Hematopoietic multipotent progenitor cell treated with erythropoietin and hydrocortisone succinate and interleukin-3 and kit ligand, for 6 days (in vitro differentiated cells): Measurements from ENCODE around the gene BRI3.
A peak's percentile ranks its signal among the peaks of the same experiment; 100 is the strongest.

Experiments
- DNase-seq: peaks from one replicate; pipeline ENCODE4 v3.0.0-alpha.2; 2015

BRI3 gene, protein sequence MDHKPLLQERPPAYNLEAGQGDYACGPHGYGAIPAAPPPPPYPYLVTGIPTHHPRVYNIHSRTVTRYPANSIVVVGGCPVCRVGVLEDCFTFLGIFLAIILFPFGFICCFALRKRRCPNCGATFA

DNA sequence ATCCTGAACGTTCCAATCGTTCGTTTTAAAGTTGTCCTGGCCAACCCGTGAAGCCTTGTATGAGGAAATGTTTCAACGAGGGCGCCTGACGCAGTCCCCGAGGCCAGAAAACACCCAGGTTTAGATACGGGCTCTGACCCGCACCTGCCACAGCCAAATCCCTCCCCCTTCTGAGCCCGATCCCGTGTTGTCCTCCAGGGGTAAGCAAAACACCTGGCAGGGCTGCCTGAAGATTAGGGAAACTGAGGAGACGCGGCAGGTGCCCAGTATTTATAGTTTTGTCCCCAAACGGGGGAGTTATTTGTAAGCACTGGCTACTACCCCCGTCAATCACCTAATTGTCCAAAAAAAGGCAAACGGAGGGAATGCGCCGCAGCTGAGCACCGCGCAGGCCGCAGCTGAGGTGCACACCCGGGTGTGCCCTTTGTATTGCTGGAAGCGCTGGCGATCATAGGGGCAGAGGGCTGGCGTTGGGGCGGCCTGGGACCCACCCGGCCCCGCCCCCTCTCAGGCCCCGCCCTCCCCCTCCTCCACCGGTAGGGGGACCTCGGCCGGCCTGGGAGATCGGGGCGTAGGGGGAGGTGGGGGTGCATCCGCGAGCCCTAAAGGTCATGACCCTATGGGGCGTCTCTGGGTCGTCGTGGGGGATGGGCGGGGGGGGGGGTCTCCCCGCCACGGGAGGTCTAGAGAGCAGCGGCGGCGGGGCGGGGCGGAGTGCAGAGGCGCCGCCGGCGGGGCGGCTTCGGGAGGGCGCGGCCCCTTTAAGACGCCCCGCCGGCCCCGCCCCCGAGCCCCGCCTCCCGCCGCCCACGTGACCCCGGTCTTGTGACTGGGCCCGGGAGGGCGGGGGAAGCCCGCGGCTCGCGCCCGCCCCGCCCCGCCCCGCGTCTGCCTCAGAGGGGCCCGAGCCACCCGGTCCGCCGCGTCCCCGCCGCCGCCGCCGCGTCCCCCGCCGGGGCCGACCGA lies at the start of gene BRI3:
BRI3 (plus strand) TSS at position 896 of the 966 bp plus-strand sequence. CDS start 110 bp downstream, outside the sequence.
- DNase-seq, result peak; percentile 92

DNA sequence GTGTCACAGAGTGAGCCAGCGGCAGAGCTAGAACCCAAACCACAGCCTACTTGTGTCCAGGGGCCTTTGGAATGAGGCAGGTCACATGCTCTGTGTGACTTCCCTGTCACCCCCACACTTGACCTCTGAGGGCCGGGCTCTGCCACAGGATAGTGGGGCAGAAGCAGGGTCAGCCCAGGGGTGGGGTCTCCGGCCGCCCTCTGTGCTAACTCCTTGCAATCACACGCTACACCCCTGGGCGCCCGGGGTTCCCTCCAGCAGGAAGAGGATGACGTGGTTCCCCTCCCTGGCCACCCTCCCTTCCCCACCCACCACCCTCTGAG lies 49.3 kb upstream of the BRI3 start:
- DNase-seq, result no peak

DNA sequence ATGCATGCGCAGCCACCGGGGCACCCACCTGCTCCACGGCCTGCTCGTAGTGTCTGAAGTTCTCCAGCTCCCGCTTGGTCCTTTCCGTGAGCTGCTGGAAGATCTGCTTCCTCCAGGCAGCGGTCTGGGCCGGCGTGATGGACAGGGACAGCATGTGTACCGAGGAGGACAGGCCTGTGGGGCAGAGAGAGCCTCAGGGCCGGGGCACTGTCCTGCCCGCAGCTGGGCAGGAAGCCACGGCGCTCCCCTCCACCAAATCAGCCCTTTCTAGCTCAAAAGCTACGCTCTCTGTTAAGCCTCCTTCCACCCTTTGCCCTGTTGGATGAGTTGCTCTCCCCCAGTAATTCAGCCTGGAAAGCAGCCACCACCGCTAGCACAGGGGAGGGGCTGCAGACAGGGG lies 48.7 kb upstream of the BRI3 start:
- DNase-seq, result no peak

DNA sequence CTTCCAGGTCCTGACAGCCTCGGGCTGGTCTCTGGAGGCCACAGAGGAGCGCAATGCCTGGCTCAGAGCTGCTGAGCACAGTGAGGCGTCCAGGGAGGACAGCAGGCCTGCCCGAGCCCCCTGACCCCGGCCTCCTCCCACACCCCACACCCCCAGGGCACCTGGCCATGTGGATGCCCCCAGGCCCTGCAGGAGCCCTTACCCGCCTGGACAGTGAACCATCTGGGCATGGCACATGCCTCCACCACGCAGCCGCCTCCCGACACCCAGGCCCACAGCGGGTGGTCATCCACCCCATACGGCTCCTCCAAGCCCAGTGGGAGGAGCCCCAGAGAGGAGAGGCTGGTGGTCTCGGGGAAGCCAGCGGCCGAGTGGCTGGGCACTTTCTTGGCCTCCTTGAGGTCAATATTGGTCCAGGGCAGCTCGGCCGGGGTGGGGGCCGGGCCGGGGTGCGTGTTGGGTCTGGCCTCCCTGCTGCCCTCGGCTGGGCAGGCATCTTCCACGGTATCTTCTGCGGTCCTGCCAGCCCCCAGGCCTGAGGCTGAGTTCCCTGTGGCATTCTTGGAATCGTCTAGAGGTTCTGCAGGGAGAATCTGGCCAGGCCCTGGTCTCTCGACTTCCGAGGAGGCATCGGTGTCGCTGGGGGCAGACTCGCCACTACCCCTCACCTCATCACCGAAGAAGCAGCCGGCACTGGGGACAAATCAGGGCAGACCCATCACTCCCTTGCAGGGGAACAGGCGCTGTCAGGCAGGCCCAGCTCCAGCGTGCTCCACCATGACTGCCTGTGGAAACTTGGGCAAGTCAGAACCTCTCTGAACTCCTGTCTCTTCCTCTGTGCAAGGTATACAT lies 48.0 kb upstream of the BRI3 start:
- DNase-seq, result no peak

DNA sequence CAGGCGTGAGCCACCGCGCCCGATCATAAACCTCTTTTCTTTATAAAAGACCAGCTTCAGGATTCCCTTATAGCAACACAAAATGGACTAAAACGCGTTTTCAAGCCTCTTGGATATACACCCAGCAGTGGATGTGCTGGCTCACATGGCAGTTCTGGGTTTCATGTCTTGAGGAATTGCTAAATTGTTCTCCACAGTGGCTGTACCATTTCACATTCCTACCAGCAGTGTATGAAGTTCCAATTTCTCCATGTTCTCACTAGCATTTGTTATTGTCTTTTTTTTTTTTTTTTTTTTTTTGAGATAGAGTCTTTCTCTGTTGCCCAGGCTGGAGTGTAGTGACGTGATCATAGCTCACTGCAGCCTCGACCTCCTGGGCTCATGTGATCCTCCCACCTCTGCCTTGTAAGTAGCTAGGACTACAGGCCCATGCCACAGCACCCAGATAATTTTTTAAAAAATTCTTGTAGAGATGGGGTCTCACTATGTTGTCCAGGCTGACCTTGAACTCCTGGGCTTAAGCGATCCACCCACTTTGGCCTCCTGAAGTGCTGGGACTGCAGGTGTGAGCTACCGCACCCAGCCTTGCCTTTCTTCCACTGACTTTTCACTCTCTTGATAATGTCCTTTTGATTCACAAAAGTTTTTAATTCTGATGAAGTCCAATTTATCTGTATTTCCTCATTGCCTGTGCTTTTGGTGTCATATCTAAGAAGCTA lies 46.9 kb upstream of the BRI3 start:
- no peak for DNase-seq

DNA sequence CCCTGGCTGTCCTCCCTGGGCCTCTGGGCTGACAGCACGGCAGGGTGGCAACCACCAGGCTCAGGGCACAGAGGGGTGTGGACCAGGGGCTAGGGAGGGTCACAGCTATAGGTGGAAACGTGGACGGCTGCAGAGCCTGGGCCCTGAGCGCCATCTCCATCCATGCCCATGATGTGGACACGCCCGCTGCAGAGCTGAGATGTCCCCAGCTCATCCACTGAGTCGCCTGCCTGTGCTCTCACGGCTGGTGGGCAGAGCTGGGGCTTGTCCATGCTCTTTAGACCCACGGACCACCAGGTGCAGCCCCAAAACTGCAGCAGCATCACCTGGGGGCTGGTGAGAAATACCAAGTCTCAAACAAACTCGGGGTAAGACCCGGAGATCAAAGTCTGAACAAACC lies 45.6 kb upstream of the BRI3 start:
- DNase-seq, result no peak

DNA sequence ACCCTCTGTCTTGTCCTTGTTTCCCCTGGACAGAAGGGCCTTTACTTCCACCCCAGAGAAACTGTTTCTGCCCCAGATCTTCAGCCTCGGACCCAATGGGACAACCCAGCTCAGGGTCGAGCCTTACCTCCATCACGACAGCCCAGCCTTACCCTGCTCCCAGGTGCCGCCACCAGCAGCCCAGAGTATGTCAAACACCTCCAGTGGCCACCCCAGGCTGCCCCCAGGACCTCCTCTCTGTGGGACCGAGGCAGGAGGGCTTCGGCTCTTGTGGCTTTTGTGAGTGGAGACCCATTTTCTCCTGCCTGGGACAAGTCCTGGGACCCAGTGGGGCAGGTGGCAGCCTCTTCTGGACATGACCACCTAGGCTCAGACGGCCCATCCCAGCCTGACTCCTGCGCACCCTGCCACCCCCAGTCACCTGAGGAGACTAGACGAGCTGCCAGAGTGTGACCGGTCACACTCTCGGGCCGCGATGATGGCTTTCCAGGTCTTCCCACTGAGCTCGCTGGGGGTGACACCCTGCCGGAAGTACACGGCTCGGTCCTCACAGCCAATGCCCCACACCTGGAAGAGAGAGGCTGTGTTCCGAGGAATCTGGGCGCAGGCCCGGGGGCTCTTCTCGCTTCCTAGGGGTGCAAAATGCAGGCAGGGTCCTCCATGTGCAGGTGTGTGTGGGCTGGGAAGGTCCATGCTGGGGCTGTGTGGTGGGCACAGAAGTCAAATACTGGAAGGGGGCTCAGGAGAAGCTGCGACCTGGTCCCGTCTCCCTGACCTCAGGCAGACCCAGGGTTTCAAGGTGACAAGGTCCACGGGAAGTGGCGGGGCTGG lies 44.9 kb upstream of the BRI3 start:
- DNase-seq, result no peak

DNA sequence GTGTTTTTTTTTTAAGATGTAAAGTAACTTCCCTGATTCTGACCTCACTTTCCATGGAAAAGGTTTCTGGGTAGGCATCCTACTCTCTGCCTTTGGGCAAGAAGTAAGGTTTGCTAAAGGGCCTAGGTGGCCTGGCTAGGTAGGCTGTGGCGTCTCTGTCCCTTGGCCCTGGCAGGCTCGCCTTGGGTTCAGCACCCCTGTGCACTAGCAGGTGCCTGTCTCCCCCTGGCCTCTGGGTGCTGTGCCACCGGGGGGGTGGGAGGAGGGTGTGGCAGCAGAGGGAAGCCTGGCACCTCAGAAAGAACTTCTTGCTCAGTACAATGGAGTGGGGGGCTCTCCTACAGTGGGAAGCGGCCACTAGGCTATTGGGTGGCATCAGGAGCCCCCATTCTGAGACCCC lies 43.4 kb upstream of the BRI3 start:
- DNase-seq, result no peak

DNA sequence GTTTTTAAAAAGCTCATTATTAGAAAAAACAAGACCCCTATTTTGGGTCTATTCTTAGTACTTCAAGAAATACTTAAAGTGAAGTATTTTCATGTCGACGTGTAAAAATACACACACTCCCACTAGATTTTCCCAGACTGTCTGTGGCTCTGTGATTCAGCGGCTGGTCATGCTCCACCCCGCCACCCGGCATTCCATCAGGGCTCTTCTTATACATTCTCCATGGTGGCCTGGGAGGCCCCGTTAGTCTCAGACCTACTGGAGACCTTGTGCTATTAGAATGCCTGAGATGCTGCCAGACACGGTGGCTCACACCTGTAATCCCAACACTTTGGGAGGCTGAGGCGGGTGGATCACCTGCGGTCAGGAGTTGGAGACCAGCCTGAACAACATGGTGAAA lies 42.5 kb upstream of the BRI3 start:
- no peak for DNase-seq

DNA sequence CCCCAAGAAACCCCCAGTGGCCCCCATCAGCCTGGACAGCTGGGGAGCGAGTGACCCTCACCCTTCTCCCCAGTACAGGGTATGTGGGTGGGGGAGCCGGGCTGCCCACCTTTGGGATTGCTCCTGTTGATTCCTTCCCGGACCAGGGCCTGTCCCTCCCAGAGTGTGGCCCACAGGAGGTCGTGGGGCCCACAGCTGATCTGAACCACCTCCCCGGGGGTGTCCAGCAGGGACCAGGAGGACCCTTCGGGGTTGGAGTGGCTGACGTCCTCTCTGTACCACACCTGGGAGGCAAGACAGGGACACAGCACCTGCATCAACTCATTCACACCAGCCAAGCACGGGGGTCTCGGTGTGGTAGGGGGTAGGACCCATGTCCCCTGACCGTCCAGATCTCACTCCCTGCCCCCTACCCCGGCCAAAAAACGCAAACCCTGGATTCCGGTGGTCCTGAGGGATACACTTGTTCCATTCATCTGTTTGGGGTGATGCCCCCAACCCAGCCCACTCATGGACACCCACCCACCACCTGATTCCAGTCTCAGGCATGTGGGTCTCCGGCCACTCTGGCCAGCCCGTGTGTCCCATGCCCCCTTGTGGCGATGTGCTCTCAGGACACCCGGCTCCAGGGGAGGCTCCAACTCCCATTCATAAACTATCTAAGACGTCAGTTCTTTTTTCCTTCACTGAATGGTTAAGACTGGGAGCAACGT lies 40.4 kb upstream of the BRI3 start:
- peak; percentile 70 for DNase-seq

DNA sequence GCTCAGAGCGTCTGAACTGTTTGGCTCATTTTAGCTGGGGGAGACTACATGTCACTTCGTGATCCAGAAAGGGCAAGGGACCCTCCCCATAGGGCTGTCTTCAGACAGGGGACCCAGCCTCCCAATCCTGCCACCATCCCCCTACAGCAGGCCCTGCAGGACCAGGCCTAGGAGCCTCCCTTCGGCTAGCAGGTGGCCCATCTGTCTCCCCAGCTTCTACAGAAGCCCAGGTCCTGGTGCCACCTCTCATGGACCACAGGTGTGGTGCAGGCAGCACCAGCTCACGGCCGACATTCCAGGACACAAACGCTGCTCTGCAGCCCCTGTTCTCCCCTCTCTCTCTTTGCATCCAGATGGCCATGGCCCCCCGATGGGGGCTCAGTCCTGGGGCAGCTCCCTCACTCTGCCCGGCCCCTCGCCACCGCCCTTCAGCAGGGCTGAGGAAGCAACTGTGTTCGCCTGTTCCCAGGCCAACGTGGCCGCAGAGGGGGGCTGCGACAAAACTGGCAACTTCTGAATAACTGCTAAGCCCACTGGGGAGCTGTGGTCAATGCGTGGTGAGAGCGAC lies 39.7 kb upstream of the BRI3 start:
- no peak for DNase-seq

DNA sequence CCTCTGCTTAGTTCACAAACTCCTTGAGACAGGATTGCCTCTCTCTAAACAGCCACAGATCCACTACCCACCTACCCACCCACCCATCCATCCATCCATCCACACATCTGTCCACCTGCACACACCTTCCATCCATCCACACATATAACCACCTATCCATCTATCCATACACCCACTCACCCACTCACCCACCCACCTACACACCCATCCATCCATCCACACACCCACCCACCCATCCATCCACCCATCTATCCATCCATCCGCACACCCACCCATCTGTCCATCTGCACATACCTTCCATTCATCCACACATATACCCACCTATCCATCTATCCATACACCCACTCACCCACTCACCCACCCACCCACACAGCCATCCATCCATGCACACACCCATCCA lies 39.1 kb upstream of the BRI3 start:
- no peak for DNase-seq

DNA sequence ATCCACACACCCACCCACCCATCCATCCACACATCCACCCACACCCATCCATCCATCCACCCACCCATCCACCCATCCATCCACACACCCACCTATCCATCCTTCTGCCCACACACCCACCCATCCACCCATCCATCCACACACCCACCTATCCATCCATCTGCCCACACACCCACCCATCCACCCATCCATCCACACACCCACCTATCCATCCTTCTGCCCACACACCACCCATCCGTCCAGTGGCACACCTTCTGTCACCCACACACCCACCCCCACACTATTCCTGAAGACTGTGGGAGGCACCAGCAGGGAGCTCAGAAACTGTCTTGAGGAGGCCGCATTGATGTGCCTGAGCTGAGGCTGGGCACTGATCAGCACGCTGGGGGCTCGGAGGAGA lies 38.6 kb upstream of the BRI3 start:
- DNase-seq, result no peak

DNA sequence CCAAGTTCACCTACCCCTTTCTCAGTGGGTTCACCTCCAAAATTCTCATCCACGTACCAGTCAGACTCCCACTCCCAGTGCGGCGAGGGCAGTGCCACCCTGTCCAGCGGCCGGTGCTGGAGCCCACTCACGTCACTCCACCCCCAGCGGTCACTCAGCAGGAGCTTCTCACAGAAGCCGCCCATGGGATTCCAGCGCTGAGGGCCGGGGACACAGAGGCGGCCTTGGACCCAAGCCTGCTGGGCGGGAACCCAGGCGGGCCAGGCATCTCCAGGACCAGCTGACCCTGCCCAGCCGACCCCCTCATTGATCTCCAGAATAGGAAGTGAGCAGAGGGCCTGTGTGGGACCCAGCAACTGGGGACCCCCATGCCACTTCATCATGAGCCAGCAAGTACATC lies 36.6 kb upstream of the BRI3 start:
- no peak for DNase-seq

DNA sequence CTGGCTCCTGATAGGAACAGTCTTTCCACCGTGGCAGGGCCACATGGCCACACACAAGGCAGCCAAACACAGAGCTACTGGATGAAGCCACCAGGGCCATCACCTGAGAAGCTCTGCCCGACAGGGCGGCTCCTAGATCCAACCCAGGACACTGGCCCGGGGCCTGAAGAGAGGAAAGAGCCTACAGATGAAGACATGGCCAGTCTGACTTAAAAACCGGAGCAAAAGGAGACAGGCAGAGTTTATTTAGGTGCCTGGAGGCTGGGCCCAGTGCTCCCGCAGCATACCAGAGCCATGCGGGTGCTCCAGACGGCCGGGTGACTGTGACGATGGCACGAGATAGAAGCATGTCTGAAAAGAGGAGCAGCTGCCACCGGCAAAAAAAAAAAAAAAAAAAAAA lies 33.3 kb upstream of the BRI3 start:
- no peak for DNase-seq

DNA sequence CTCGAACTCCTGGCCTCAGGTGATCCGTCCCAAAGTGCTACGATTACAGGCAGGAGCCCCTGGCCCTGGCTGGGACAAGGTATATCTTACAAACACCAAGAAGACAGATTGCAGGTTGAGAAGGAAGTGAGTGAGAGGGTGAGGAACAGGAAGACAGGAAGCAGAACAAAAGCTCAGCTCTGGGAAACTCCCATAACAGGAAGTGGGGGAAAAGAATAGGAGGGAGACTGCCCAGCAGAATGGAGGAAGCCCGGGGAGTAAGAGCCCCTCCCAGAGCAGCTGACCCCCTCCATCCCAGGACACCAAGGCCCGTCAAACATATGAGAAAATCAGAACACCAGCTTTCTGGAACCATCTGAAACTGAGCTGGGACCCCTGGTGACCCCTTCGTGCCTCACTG lies 32.4 kb upstream of the BRI3 start:
- no peak for DNase-seq

DNA sequence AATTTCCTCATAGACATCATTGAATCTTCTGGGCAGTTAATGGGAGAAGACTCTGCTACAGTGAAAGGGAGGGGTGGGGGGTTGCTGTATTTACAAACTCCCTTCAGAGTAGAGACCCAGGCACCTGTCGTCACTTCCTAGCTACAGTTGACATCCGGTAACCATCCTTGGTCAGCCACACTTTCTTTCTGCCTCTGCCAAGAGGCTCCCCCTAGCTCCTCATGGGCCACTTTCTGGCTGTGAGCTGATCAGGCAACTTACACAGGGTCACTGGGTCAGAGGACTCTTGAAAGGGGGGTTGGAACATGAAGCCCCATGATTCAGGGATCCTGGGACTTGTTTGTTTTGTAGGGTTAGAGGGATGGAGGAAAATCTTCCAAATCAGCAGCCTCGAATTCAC lies 30.7 kb upstream of the BRI3 start:
- DNase-seq, result peak; percentile 8

DNA sequence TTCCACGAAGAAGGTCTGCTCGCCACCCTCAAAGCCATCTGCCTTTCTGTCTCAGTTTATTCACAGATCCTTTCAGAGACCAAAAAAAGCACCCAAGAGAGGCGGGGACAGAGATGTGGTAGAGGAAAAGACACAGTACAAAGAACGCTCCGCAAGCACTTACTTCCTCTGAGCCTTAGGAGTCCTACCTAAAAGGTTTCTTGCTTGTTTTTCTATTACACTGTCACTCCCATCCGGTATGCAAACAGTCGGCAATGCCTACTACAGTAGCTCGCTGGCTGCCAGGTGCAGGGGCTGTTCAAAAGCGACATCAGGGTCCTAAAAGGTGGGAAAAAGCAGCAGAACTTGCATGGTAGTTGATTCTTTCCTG lies 30.3 kb upstream of the BRI3 start:
- no peak for DNase-seq

DNA sequence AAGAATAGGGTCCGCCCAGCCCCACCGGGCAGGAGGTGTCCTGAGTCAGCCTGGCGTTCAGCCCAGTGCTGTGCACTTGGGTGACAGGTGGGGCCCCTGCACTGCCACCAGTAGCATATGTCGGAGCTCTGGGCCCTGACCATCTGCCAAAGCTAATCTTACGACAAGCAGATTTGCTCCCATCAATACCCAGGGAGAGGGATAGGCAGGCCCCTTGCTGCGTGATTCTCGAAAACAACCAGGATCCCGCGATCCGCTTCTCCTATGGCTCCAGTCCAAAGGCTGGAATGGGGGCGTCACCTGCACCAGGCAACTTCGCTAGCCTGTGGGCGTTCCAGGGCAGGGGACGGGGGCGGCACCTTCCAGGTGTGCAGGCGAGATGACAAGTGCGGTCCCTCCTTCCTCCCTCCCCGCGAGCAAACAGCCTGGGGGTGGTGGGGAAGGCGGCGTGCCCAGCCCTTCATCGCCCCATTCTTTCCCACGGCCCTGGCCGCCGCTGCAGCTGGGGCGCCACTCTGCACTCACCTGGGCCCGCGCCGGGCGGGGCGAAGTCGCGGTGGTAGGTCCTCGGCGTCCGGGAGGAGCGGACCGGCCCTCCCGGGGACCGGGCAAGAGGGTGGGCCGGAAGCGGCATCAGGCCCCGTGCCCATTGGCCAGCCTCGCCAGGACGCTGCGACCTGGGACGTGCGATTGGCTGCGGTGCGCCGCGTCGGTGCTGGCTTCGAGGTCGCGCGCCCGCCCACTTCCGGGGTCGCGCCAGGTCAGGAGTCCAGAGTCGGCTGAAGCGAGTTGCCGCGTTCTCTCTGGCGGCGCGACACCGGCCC lies 29.7 kb upstream of the BRI3 start, which contains the start of gene TECPR1:
TECPR1 (minus strand) TSS at position 632 of the 824 bp plus-strand sequence. CDS start 6,086 bp downstream, outside the sequence.
- DNase-seq, result peak; percentile 95

DNA sequence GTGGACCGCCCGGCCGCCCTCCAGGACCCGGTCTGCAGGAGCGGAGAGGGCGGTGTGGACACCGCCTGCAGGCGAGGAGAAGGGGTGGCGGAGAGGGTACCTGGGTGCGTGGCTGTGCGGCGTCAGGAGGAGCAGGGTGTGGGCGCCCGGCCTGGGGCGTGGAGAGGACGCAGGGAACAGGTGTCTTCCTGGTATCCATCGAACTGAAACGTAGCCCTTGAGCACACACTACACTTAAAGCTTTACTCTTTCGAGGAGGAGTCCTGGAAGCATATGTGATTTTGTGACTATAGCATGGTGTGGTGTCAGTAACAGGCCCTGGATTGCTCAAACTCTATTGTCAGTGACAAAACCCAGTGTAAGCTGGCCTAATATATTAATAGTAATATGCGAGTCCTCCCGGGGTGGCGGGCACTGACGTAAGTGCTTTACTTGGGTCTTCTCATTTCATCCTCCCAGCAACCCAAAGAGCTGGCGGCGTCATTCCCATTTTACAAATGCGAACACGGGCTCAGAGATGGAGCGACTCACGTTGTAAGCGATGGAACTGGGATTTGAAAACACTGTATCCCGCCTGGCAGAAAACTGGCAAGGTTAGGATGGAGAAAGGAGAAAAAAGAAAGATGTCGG lies 28.9 kb upstream of the BRI3 start:
- no peak for DNase-seq
